ENCODE results near the gene HCN1.

Gene HCN1

GRCh38 chr5:45696206-45696836 lies at the start of gene HCN1:
HCN1 (minus strand) TSS chr5:45696380.
- peak; percentile 72 for DNase-seq (ENCODE audit: low read depth)
- no peak within 1 kb of the TSS for H3K4me3 ChIP-seq (replicated peaks; ENCODE audit: low read depth, low read length)
- TF ChIP-seq, protein P1, sequence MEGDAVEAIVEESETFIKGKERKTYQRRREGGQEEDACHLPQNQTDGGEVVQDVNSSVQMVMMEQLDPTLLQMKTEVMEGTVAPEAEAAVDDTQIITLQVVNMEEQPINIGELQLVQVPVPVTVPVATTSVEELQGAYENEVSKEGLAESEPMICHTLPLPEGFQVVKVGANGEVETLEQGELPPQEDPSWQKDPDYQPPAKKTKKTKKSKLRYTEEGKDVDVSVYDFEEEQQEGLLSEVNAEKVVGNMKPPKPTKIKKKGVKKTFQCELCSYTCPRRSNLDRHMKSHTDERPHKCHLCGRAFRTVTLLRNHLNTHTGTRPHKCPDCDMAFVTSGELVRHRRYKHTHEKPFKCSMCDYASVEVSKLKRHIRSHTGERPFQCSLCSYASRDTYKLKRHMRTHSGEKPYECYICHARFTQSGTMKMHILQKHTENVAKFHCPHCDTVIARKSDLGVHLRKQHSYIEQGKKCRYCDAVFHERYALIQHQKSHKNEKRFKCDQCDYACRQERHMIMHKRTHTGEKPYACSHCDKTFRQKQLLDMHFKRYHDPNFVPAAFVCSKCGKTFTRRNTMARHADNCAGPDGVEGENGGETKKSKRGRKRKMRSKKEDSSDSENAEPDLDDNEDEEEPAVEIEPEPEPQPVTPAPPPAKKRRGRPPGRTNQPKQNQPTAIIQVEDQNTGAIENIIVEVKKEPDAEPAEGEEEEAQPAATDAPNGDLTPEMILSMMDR (IDR thresholded peaks at IDR 0.05; ENCODE audit: low read length, missing control alignments) = peak; percentile 68

GRCh38 chr5:45741110-45741509 lies 44.9 kb upstream of the HCN1 start:
- no peak for DNase-seq (ENCODE audit: low read depth)
- H3K4me3 ChIP-seq (replicated peaks; ENCODE audit: low read depth, low read length) = no peak overlapping the region
- TF ChIP-seq, protein P1 (IDR thresholded peaks at IDR 0.05; ENCODE audit: low read length, missing control alignments) = no peak

GRCh38 chr5:45737153-45737552 lies 41.0 kb upstream of the HCN1 start:
- TF ChIP-seq, protein P1 (IDR thresholded peaks at IDR 0.05; ENCODE audit: low read length, missing control alignments) = no peak
- DNase-seq (ENCODE audit: low read depth) = no peak
- H3K4me3 ChIP-seq (replicated peaks; ENCODE audit: low read depth, low read length) = no peak overlapping the region

- H3K4me3 ChIP-seq (replicated peaks; ENCODE audit: low read depth, low read length) = no peak overlapping the region
- TF ChIP-seq, protein P1 (IDR thresholded peaks at IDR 0.05; ENCODE audit: low read length, missing control alignments) = no peak
- DNase-seq (ENCODE audit: low read depth) = no peak
Measured at GRCh38 chr5:45725537-45725936, 29.4 kb upstream of the HCN1 start.

GRCh38 chr5:45697201-45697600 lies 1.0 kb upstream of the HCN1 start:
- H3K4me3 ChIP-seq (replicated peaks; ENCODE audit: low read depth, low read length) = no peak overlapping the region
- TF ChIP-seq, protein P1 (IDR thresholded peaks at IDR 0.05; ENCODE audit: low read length, missing control alignments) = no peak
- DNase-seq (ENCODE audit: low read depth) = no peak

- TF ChIP-seq, protein P1 (IDR thresholded peaks at IDR 0.05; ENCODE audit: low read length, missing control alignments) = no peak
- no peak for DNase-seq (ENCODE audit: low read depth)
- H3K4me3 ChIP-seq (replicated peaks; ENCODE audit: low read depth, low read length) = no peak overlapping the region
Measured at GRCh38 chr5:45695804-45696156, 400 bp downstream of the HCN1 start.
